Measurements from ENCODE around the gene CCNYL1.

- TF ChIP-seq CTCF (IDR thresholded peaks at IDR 0.05) (no peak), EP300 (IDR thresholded peaks at IDR 0.05; ENCODE audit: low read depth) (no peak), POLR2AphosphoS5 (IDR thresholded peaks at IDR 0.05) (peak in 1 of 3 donors; percentile 6), POLR2A (IDR thresholded peaks at IDR 0.05) (no peak)
These were observed 27.4 kb upstream of the CCNYL1 start for GRCh38 chr2:207683879-207684627.

Data from transverse colon (tissue), 4 donors.